Endothelial cell of umbilical vein (primary cell): Measurements from ENCODE around the gene VPS25. TPM values are rescaled to one million over a fixed set of nuclear protein-coding genes. Genes with fewer than 3 reads are reported as not detected.

Experiments used
- BruUV-seq: library from RNA; stranded (reverse); fragments of 400-500 nt; replicated peaks from 2 replicates; lab custom pipeline; 2021; lab: Mats Ljungman, UMichigan
- CTCF ChIA-PET: fragments of 300-600, 350-600 bp; sonication (Branson Sonifier 250); formaldehyde crosslinking; loops from one replicate; lab custom pipeline; 2021; ENCODE audit warnings: antibody characterized with exemption, inconsistent platforms; lab: Charles Lee
- POLR2A ChIA-PET: fragments of 300-600, 350-600 bp; sonication (Branson Sonifier 250); formaldehyde crosslinking; loops from one replicate; lab custom pipeline; 2021; ENCODE audit warnings: antibody characterized with exemption, inconsistent platforms; lab: Charles Lee
- DNase-seq: peaks from one replicate; pipeline ENCODE4 v3.0.0-alpha.2; 2011; ENCODE audit warnings: low read depth, low spot score
- FAIRE-seq: peaks from 2 replicates; lab custom pipeline; 2011; peaks lifted over from hg19 to GRCh38; lab: Jason Lieb, UNC
- H2AFZ ChIP-seq: 2 replicates; pipeline ENCODE4 v1.6.0; 2012; ENCODE audit warnings: low read depth, low read length, control low read depth, inconsistent platforms
- H3K27ac ChIP-seq: 2 replicates; pipeline ENCODE4 v1.5.1; 2011; ENCODE audit warnings: low read depth, mild to moderate bottlenecking, control low read depth, low read length, moderate library complexity; ENCODE audit not compliant: insufficient read depth
- H3K27me3 ChIP-seq, 2 experiments: 2 replicates each; pipeline versions ENCODE4 v1.6.0 to v1.6.1; 2011; ENCODE audit warnings: low read length in 2 of 2, mixed read lengths in 1 of 2; ENCODE audit not compliant: control insufficient read depth in 2 of 2, insufficient read depth in 2 of 2
- H3K36me3 ChIP-seq, 2 experiments: 2 replicates in 1 of 2; 3 replicates in 1 of 2; pipeline ENCODE4 v1.5.1; 2011; ENCODE audit warnings: low read length in 2 of 2, mild to moderate bottlenecking in 1 of 2, moderate library complexity in 1 of 2; ENCODE audit not compliant: control insufficient read depth in 2 of 2, insufficient read depth in 2 of 2; ENCODE audit errors: extremely low read depth in 1 of 2
- H3K4me1 ChIP-seq: 3 replicates; pipeline ENCODE4 v1.5.1; 2011; ENCODE audit warnings: mild to moderate bottlenecking, low read length; ENCODE audit not compliant: control insufficient read depth, insufficient read depth; ENCODE audit errors: extremely low read depth
- H3K4me2 ChIP-seq: 2 replicates; pipeline ENCODE4 v1.6.1; 2011; ENCODE audit warnings: low read length, control low read depth, mixed read lengths; ENCODE audit not compliant: insufficient read depth
- H3K4me3 ChIP-seq, 3 experiments: fragments of 200-600 bp in 1 of 3; sonication (generic), shearing (Covaris generic) in 1 of 3; replicated peaks in 1 of 3; 2 replicates each; pipeline ENCODE4 v1.5.1; 2011 to 2016; ENCODE audit warnings: control low read depth in 3 of 3, low read length in 3 of 3, mild to moderate bottlenecking in 2 of 3, inconsistent platforms in 1 of 3, low read depth in 1 of 3, moderate library complexity in 1 of 3; ENCODE audit not compliant: insufficient read depth in 1 of 3
- H3K79me2 ChIP-seq: 2 replicates; pipeline ENCODE4 v1.6.0; 2012; ENCODE audit warnings: low read length, inconsistent platforms; ENCODE audit not compliant: control insufficient read depth, insufficient read depth
- H3K9ac ChIP-seq: replicated peaks from 2 replicates; pipeline ENCODE3; 2011; ENCODE audit warnings: low read length, control low read depth; ENCODE audit not compliant: insufficient read depth; ENCODE audit errors: extremely low read depth
- H3K9me1 ChIP-seq: replicated peaks from 3 replicates; pipeline ENCODE4 v1.6.0; 2011; ENCODE audit warnings: mild to moderate bottlenecking, low read length; ENCODE audit not compliant: control insufficient read depth, insufficient read depth; ENCODE audit errors: extremely low read depth
- H3K9me3 ChIP-seq: replicated peaks from 2 replicates; pipeline ENCODE4 v1.5.1; 2012; ENCODE audit warnings: low read length, inconsistent platforms; ENCODE audit not compliant: control insufficient read depth, insufficient read depth
- H4K20me1 ChIP-seq: replicated peaks from 2 replicates; pipeline ENCODE3; 2011; ENCODE audit warnings: mild to moderate bottlenecking, low read length; ENCODE audit not compliant: control insufficient read depth, insufficient read depth; ENCODE audit errors: extremely low read depth
- CTCF ChIP-seq, 2 donors: IDR thresholded peaks; 1 replicate in 1 of 2; 2 replicates in 1 of 2; pipeline ENCODE4 v1.5.1; 2011; ENCODE audit warnings: low read length in 2 of 2, mild to moderate bottlenecking in 2 of 2, moderate library complexity in 2 of 2, control low read depth in 1 of 2, inconsistent platforms in 1 of 2, low read depth in 1 of 2; ENCODE audit not compliant: insufficient read depth in 1 of 2; ENCODE audit errors: extremely low read depth in 1 of 2
- EZH2 ChIP-seq: IDR thresholded peaks from 2 replicates; pipeline ENCODE4 v1.6.1; 2012; ENCODE audit warnings: borderline replicate concordance, low read depth, mild to moderate bottlenecking, moderate library complexity, low read length, inconsistent platforms; ENCODE audit not compliant: severe bottlenecking
- FOS ChIP-seq: IDR thresholded peaks from 2 replicates; pipeline ENCODE4 v1.6.1; 2011; ENCODE audit warnings: mild to moderate bottlenecking, low read length, moderate library complexity, borderline replicate concordance; ENCODE audit not compliant: insufficient read depth
- GATA2 ChIP-seq: IDR thresholded peaks from 2 replicates; pipeline ENCODE4 v1.7.0; 2011; ENCODE audit warnings: low read depth, mild to moderate bottlenecking, moderate library complexity, mixed read lengths, low read length; ENCODE audit not compliant: insufficient read length, insufficient read depth
- JUN ChIP-seq: IDR thresholded peaks from 2 replicates; pipeline ENCODE4 v1.6.1; 2011; ENCODE audit warnings: borderline replicate concordance, low read depth; ENCODE audit not compliant: insufficient read length, insufficient read depth
- MAX ChIP-seq: IDR thresholded peaks from 2 replicates; pipeline ENCODE4 v1.6.1; 2011; ENCODE audit not compliant: insufficient read depth, insufficient read length
- MYC ChIP-seq: IDR thresholded peaks from one replicate; pipeline ENCODE4 v1.6.1; 2011; ENCODE audit warnings: mild to moderate bottlenecking, low read depth, low read length
- POLR2A ChIP-seq: IDR thresholded peaks from 2 replicates; pipeline ENCODE4 v1.6.1; 2012; ENCODE audit warnings: low read depth, mild to moderate bottlenecking, control low read depth, low read length
- POLR2AphosphoS5 ChIP-seq: IDR thresholded peaks from 2 replicates; pipeline ENCODE4 v1.6.1; 2012; ENCODE audit warnings: low read depth, mild to moderate bottlenecking, control low read depth, low read length, moderate library complexity; ENCODE audit not compliant: insufficient read depth
- dilution Hi-C: fragments of 300-500 bp; cut with MboI; formaldehyde crosslinking; loops from one replicate; pipeline ENCODE4 v1.15.0; 2019; ENCODE audit warnings: low sequenced_read_pairs; ENCODE audit not compliant: extremely low pct_ligation_motif_present
- intact Hi-C: fragments of 100-400 bp; cut with micrococcal nuclease; formaldehyde crosslinking; loops from one replicate; pipeline ENCODE4 v1.10.0; 2022
- polyA plus RNA-seq, 4 experiments: library from polyadenylated mRNA; depleted of rRNA in 3 of 4; stranded (reverse) in 3 of 4; unstranded in 1 of 4; fragments of >200 nt; gene quantifications; 2 replicates each; pipeline versions ENCODE4 v1.2.1 to v1.2.3, GENCODE V29; 2011 to 2012; ENCODE audit warnings: missing spikeins in 1 of 4
- total RNA-seq: library from RNA; stranded (reverse); gene quantifications from 2 replicates; pipeline ENCODE4 v1.2.3, GENCODE V29; 2021

Gene VPS25
- total and polyA plus RNA-seq, 2 donors (not counting 3 experiments of a cell fraction or from before 2014, with no cell fraction given) = 45.0 to 86.8 TPM

GRCh38 chr17:42821176-42821575, 47.9 kb downstream of the VPS25 start:
- POLR2A ChIA-PET = no interaction called here
- CTCF ChIA-PET = interaction anchor here (1.3 to 2.4 kb wide), 6 partner anchors 18 to 243 kb away, joined by 3 to 10 read pairs (median 4); partner anchors contain the start of gene PSMC3IP
- H3K79me2 ChIP-seq = peaks cover 16% of the 10 kb centered on the region
- H3K36me3 ChIP-seq = peaks cover 13 to 14% of the 10 kb centered on the region in 2 experiments
- H3K27me3 ChIP-seq = no peaks in the 10 kb centered on the region
- H2AFZ ChIP-seq = no peak overlapping the region
- intact Hi-C loops = loop anchor here (5.0 kb wide), 2 partner anchors 79 to 116 kb away; no protein-coding TSS in a partner anchor
- FAIRE-seq (no peak), DNase-seq (no peak)
- no TSS peak for BruUV-seq
- dilution Hi-C loops = no loop called here
- no peak overlapping the region for H3K27ac ChIP-seq
- TF ChIP-seq JUN = no peak
- no peak for TF ChIP-seq EZH2
- TF ChIP-seq MYC = no peak
- no peak overlapping the region for H3K4me2 ChIP-seq
- no peaks in the 10 kb centered on the region for H3K9me1 ChIP-seq
- no peaks in the 10 kb centered on the region for H4K20me1 ChIP-seq
- no peaks in the 10 kb centered on the region for H3K9me3 ChIP-seq
- no peak overlapping the region for H3K9ac ChIP-seq
- peaks cover 5% of the 10 kb centered on the region for H3K4me1 ChIP-seq
- H3K4me3 ChIP-seq = no peak overlapping the region

GRCh38 chr17:42827472-42827871, 54.2 kb downstream of the VPS25 start:
- H3K9me1 ChIP-seq = no peaks in the 10 kb centered on the region
- POLR2A ChIA-PET = no interaction called here
- CTCF ChIA-PET = interaction anchor here (1.1 kb wide), 1 partner anchor 100 kb away, joined by 3 read pairs; no protein-coding TSS in a partner anchor
- intact Hi-C loops (no loop called here), dilution Hi-C loops (no loop called here)
- no peak overlapping the region for H2AFZ ChIP-seq
- peaks cover 6 to 13% of the 10 kb centered on the region in 2 experiments for H3K27me3 ChIP-seq
- no peak overlapping the region for H3K4me2 ChIP-seq
- no peak overlapping the region for H3K9ac ChIP-seq
- no peaks in the 10 kb centered on the region for H3K36me3 ChIP-seq
- no peak for FAIRE-seq
- no peak overlapping the region for H3K27ac ChIP-seq
- TF ChIP-seq JUN (no peak), EZH2 (no peak), GATA2 (no peak), MAX (no peak), POLR2AphosphoS5 (no peak), FOS (no peak), POLR2A (no peak), MYC (no peak), CTCF (IDR thresholded peaks at IDR 0.05; ENCODE audit: extremely low read depth in 1 of 2, insufficient read depth in 1 of 2, low read depth in 1 of 2, low read length in 2 of 2) (no peak)
- no peaks in the 10 kb centered on the region for H3K9me3 ChIP-seq
- H3K4me3 ChIP-seq = no peak overlapping the region
- peaks cover 12% of the 10 kb centered on the region for H3K79me2 ChIP-seq
- peaks cover 10% of the 10 kb centered on the region for H3K4me1 ChIP-seq
- no peak for DNase-seq
- H4K20me1 ChIP-seq = no peaks in the 10 kb centered on the region
- BruUV-seq = no TSS peak
